HEK293 (cell line): ENCODE measurements around the gene RPL10A.

ENCODE experiments used
- CTCF ChIA-PET: fragments of 350-600 bp; formaldehyde crosslinking; extraction: SDS; loops from one replicate; lab custom pipeline; 2021; ENCODE audit warnings: antibody characterized with exemption; lab: Yijun Ruan, JAX
- POLR2A ChIA-PET: fragments of 300-600 bp; formaldehyde crosslinking; extraction: SDS; loops from one replicate; lab custom pipeline; 2020; ENCODE audit warnings: antibody characterized with exemption, inconsistent platforms; lab: Yijun Ruan, JAX
- H3K27ac ChIP-seq: fragments of 200-500 bp; sonication (Bioruptor generic); 2 replicates; pipeline ENCODE4 v1.5.1; 2014; ENCODE audit warnings: low read depth, low read length, control low read depth, inconsistent platforms; ENCODE audit errors: extremely low read depth
- H3K36me3 ChIP-seq, 2 experiments: fragments of 200-500 bp in 1 of 2; sonication (Bioruptor generic) in 1 of 2; 1 replicate in 1 of 2; 2 replicates in 1 of 2; pipeline ENCODE4 v1.5.1; 2014 to 2017; ENCODE audit warnings: inconsistent platforms in 2 of 2, low read length in 2 of 2; ENCODE audit not compliant: control insufficient read depth in 2 of 2, insufficient read depth in 1 of 2
- H3K4me1 ChIP-seq: fragments of 200-500 bp; sonication (Bioruptor generic); 2 replicates; pipeline ENCODE4 v1.5.1; 2014; ENCODE audit warnings: mild to moderate bottlenecking, low read length, inconsistent platforms; ENCODE audit not compliant: control insufficient read depth, insufficient read depth
- H3K4me3 ChIP-seq: 2 replicates; pipeline ENCODE4 v1.5.1; 2011; ENCODE audit warnings: low read depth, mild to moderate bottlenecking, control low read depth, low read length, moderate library complexity
- H3K9me3 ChIP-seq: fragments of 200-500 bp; sonication (Bioruptor generic); 2 replicates; pipeline ENCODE4 v1.5.1; 2014; ENCODE audit warnings: low read depth, low read length, inconsistent platforms; ENCODE audit not compliant: control insufficient read depth, insufficient read depth
- GFI1B ChIP-seq: fragments of 450-650 bp; formaldehyde crosslinking; IDR thresholded peaks from 2 replicates; pipeline ENCODE4 v1.5.1; 2016; ENCODE audit warnings: missing biosample characterization, missing genetic modification characterization
- MYNN ChIP-seq: fragments of 450-650 bp; formaldehyde crosslinking; IDR thresholded peaks from 2 replicates; pipeline ENCODE4 v1.5.1; 2016; ENCODE audit warnings: missing biosample characterization, missing genetic modification characterization, borderline replicate concordance
- REPIN1 ChIP-seq: fragments of 450-650 bp; formaldehyde crosslinking; IDR thresholded peaks from 2 replicates; pipeline ENCODE4 v1.5.1; 2017; ENCODE audit warnings: missing biosample characterization, missing genetic modification characterization, low read depth
- TRIM28 ChIP-seq: IDR thresholded peaks from 2 replicates; pipeline ENCODE4 v1.6.1; 2011; ENCODE audit warnings: low read length, control low read depth, borderline replicate concordance
- WT1 ChIP-seq: fragments of 450-650 bp; formaldehyde crosslinking; IDR thresholded peaks from 2 replicates; pipeline ENCODE4 v1.5.1; 2016; ENCODE audit warnings: missing biosample characterization, missing genetic modification characterization
- ZEB2 ChIP-seq: fragments of 450-650 bp; formaldehyde crosslinking; IDR thresholded peaks from 2 replicates; pipeline ENCODE4 v1.5.1; 2016; ENCODE audit warnings: missing biosample characterization, missing genetic modification characterization
- ZNF133 ChIP-seq: fragments of 450-650 bp; formaldehyde crosslinking; IDR thresholded peaks from 2 replicates; pipeline ENCODE4 v1.5.1; 2016; ENCODE audit warnings: missing biosample characterization, missing genetic modification characterization
- ZNF239 ChIP-seq: fragments of 450-650 bp; formaldehyde crosslinking; IDR thresholded peaks from 2 replicates; pipeline ENCODE4 v1.5.1; 2016; ENCODE audit warnings: missing biosample characterization, missing genetic modification characterization
- ZNF324 ChIP-seq: fragments of 450-650 bp; formaldehyde crosslinking; IDR thresholded peaks from 2 replicates; pipeline ENCODE4 v1.5.1; 2016; ENCODE audit warnings: missing biosample characterization, missing genetic modification characterization
- ZNF341 ChIP-seq: fragments of 450-650 bp; formaldehyde crosslinking; IDR thresholded peaks from 2 replicates; pipeline ENCODE4; 2016; ENCODE audit warnings: low read depth, missing biosample characterization, missing genetic modification characterization
- ZNF350 ChIP-seq: fragments of 450-650 bp; formaldehyde crosslinking; IDR thresholded peaks from 2 replicates; pipeline ENCODE4 v1.5.0; 2017; ENCODE audit warnings: missing biosample characterization, mild to moderate bottlenecking, missing genetic modification characterization
- ZNF366 ChIP-seq: fragments of 450-650 bp; formaldehyde crosslinking; conservative IDR thresholded peaks from 2 replicates; pipeline ENCODE4 v1.5.1; 2016; ENCODE audit warnings: missing biosample characterization, missing genetic modification characterization
- ZNF529 ChIP-seq: fragments of 450-650 bp; formaldehyde crosslinking; IDR thresholded peaks from 2 replicates; pipeline ENCODE4 v1.5.1; 2017; ENCODE audit warnings: missing genetic modification characterization, missing biosample characterization; ENCODE audit not compliant: insufficient replicate concordance
- ZNF571 ChIP-seq: fragments of 450-650 bp; formaldehyde crosslinking; IDR thresholded peaks from 2 replicates; pipeline ENCODE4 v1.5.0; 2017; ENCODE audit warnings: missing biosample characterization, missing genetic modification characterization
- ZNF600 ChIP-seq: fragments of 450-650 bp; formaldehyde crosslinking; IDR thresholded peaks from 2 replicates; pipeline ENCODE4 v1.5.1; 2016; ENCODE audit warnings: missing biosample characterization, missing genetic modification characterization
- ZNF621 ChIP-seq: fragments of 450-650 bp; formaldehyde crosslinking; IDR thresholded peaks from 2 replicates; pipeline ENCODE4 v1.5.1; 2017; ENCODE audit warnings: missing biosample characterization, missing genetic modification characterization
- ZNF623 ChIP-seq: fragments of 450-650 bp; formaldehyde crosslinking; IDR thresholded peaks from 2 replicates; pipeline ENCODE4 v1.5.1; 2016; ENCODE audit warnings: missing biosample characterization, missing genetic modification characterization
- ZNF629 ChIP-seq: fragments of 450-650 bp; formaldehyde crosslinking; IDR thresholded peaks from 2 replicates; pipeline ENCODE4 v1.5.1; 2017; ENCODE audit warnings: missing biosample characterization, missing genetic modification characterization
- ZNF792 ChIP-seq: fragments of 450-650 bp; formaldehyde crosslinking; IDR thresholded peaks from 2 replicates; pipeline ENCODE4 v1.5.1; 2016; ENCODE audit warnings: missing biosample characterization, missing genetic modification characterization
- ZNF837 ChIP-seq: fragments of 450-650 bp; formaldehyde crosslinking; IDR thresholded peaks from 2 replicates; pipeline ENCODE4 v1.5.1; 2016; ENCODE audit warnings: missing biosample characterization, missing genetic modification characterization
- ZXDB ChIP-seq: fragments of 450-650 bp; formaldehyde crosslinking; IDR thresholded peaks from 2 replicates; pipeline ENCODE4 v1.5.1; 2016; ENCODE audit warnings: missing biosample characterization, missing genetic modification characterization
- TF ChIP-seq, protein P1 (sequence below): fragments of 450-650 bp; formaldehyde crosslinking; IDR thresholded peaks from 2 replicates; pipeline ENCODE4 v1.5.1; 2016; ENCODE audit warnings: missing biosample characterization, missing genetic modification characterization
- TF ChIP-seq, protein P2 (sequence below): fragments of 450-650 bp; formaldehyde crosslinking; IDR thresholded peaks from 2 replicates; pipeline ENCODE4 v1.5.1; 2016; ENCODE audit warnings: missing biosample characterization, missing genetic modification characterization, low read depth
- TF ChIP-seq, protein P3 (sequence below): fragments of 450-650 bp; formaldehyde crosslinking; IDR thresholded peaks from 2 replicates; pipeline ENCODE4 v1.5.1; 2016; ENCODE audit warnings: missing biosample characterization, missing genetic modification characterization

RPL10A gene

DNA sequence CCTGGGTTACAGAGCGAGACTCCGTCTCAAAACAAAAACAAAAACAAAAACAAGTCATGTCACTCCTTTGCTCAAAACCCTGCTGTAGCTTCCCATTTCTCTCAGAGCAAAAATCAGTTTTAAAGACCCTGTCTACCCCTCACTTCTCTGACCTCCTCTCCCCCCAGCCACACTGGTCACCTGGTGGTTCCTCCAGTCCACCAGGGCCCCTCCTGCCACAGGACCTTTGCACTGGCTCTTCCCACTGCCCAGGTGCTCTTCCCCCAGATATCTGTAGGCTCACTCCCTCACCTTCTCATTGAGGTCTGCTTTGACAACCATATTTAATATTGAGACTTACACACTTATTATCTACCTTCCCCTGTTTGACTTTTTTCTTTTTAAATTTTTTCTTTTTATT is 33.6 kb downstream of the RPL10A start:
- Histone ChIP-seq H3K9me3 (no peaks in the 10 kb centered on the region), H3K4me3 (no peak overlapping the region), H3K36me3 (no peaks in the 10 kb centered on the region), H3K27ac (no peak overlapping the region), H3K4me1 (peaks cover 3% of the 10 kb centered on the region)
- no peak for TF ChIP-seq ZNF600 (tag by site-specific recombination)
- TF ChIP-seq, protein P1, sequence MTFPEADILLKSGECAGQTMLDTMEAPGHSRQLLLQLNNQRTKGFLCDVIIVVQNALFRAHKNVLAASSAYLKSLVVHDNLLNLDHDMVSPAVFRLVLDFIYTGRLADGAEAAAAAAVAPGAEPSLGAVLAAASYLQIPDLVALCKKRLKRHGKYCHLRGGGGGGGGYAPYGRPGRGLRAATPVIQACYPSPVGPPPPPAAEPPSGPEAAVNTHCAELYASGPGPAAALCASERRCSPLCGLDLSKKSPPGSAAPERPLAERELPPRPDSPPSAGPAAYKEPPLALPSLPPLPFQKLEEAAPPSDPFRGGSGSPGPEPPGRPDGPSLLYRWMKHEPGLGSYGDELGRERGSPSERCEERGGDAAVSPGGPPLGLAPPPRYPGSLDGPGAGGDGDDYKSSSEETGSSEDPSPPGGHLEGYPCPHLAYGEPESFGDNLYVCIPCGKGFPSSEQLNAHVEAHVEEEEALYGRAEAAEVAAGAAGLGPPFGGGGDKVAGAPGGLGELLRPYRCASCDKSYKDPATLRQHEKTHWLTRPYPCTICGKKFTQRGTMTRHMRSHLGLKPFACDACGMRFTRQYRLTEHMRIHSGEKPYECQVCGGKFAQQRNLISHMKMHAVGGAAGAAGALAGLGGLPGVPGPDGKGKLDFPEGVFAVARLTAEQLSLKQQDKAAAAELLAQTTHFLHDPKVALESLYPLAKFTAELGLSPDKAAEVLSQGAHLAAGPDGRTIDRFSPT (tag by site-specific recombination), result no peak
- peak; percentile 99 for TF ChIP-seq ZNF623 (tag by site-specific recombination)
- 0 out of 2 replicates have a peak, but pooled peaks have one; percentile 26 for TF ChIP-seq ZNF341
- ChIA-PET CTCF (interaction anchor here (0.6 to 2.1 kb wide), 6 partner anchors 15 to 594 kb away, joined by 3 to 5 read pairs (median 4); no protein-coding TSS in a partner anchor), POLR2A (no interaction called here)

DNA sequence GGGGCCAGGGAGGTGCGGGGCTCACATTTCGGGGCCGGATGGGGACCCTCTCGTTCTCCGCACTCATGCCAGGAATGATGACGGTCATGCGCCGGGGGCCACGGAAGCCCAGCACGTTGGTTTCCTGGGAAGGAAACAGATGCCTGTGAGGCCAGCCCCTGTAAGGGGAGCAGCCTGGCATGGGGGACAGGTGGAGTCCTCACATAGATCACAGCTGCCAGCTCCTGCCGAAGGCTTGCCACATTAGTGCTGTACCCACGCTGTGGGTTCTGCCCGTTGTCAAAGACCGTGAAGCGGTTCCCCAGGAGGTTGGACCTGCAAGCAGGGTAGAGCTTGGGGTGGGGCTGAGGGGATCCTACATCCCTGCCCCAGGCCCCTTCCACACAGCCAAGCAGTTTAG is 35.3 kb downstream of the RPL10A start:
- Histone ChIP-seq H3K9me3 (no peaks in the 10 kb centered on the region), H3K27ac (no peak overlapping the region), H3K4me1 (peaks cover 3% of the 10 kb centered on the region), H3K36me3 (no peaks in the 10 kb centered on the region), H3K4me3 (no peak overlapping the region)
- ChIA-PET POLR2A (no interaction called here), CTCF (interaction anchor here (0.6 to 1.4 kb wide), 4 partner anchors 18 to 233 kb away, joined by 3 to 4 read pairs (median 3); no protein-coding TSS in a partner anchor)
- TF ChIP-seq ZNF324 (tag by site-specific recombination) (no peak), ZNF621 (tag by site-specific recombination) (no peak), ZNF792 (no peak), ZEB2 (no peak), ZNF571 (tag by site-specific recombination) (no peak), ZNF133 (tag by site-specific recombination) (no peak), ZNF629 (tag by site-specific recombination) (no peak), MYNN (tag by site-specific recombination) (no peak), ZNF366 (no peak), TRIM28 (no peak), ZNF623 (tag by site-specific recombination) (no peak)

DNA sequence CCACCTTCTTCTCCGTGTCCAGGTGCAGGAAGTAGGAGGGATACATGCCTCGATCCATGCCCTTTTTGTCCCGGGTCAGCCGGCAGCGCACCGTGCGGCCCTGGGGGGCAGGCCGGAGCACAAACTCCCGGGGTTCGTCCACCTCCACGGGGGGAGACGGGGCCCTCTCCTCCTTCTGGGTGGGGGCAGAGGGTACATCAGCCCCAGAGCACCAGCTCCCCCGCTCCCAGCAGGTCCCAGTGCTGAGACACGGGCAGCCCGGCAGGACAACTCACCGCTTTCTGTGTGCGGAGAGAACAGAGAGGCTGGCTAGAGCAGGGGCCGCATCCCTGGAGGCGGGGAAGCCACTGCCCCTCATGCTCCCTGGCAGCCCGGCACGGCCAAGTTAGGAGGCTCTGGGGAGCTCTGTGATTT is 37.8 kb downstream of the RPL10A start:
- ChIA-PET CTCF (interaction anchor here (0.7 kb wide), 1 partner anchor 19 kb away, joined by 3 read pairs; no protein-coding TSS in a partner anchor), POLR2A (no interaction called here)
- Histone ChIP-seq H3K36me3 (no peaks in the 10 kb centered on the region), H3K4me1 (no peaks in the 10 kb centered on the region; the same call in 1 of the 2 replicates), H3K9me3 (no peaks in the 10 kb centered on the region), H3K27ac (no peak overlapping the region), H3K4me3 (no peak overlapping the region)
- TF ChIP-seq ZNF350, result no peak
- no peak for TF ChIP-seq ZNF529 (tag by site-specific recombination)
- no peak for TF ChIP-seq GFI1B (tag by site-specific recombination)
- no peak for TF ChIP-seq REPIN1 (tag by site-specific recombination)
- TF ChIP-seq ZNF239 (tag by site-specific recombination), result no peak
- TF ChIP-seq, protein P2, sequence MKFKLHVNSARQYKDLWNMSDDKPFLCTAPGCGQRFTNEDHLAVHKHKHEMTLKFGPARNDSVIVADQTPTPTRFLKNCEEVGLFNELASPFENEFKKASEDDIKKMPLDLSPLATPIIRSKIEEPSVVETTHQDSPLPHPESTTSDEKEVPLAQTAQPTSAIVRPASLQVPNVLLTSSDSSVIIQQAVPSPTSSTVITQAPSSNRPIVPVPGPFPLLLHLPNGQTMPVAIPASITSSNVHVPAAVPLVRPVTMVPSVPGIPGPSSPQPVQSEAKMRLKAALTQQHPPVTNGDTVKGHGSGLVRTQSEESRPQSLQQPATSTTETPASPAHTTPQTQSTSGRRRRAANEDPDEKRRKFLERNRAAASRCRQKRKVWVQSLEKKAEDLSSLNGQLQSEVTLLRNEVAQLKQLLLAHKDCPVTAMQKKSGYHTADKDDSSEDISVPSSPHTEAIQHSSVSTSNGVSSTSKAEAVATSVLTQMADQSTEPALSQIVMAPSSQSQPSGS (tag by site-specific recombination), result no peak
- no peak for TF ChIP-seq ZNF366
- no peak for TF ChIP-seq ZNF341
- TF ChIP-seq WT1 (tag by site-specific recombination), result no peak
- TF ChIP-seq ZNF837 (tag by site-specific recombination), result no peak
- TF ChIP-seq ZXDB (tag by site-specific recombination), result no peak
- TF ChIP-seq, protein P3, sequence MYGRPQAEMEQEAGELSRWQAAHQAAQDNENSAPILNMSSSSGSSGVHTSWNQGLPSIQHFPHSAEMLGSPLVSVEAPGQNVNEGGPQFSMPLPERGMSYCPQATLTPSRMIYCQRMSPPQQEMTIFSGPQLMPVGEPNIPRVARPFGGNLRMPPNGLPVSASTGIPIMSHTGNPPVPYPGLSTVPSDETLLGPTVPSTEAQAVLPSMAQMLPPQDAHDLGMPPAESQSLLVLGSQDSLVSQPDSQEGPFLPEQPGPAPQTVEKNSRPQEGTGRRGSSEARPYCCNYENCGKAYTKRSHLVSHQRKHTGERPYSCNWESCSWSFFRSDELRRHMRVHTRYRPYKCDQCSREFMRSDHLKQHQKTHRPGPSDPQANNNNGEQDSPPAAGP (tag by site-specific recombination), result no peak
